ENCODE data around the gene PIGU. TPM values are rescaled to one million over a fixed set of nuclear protein-coding genes. Genes with fewer than 3 reads are reported as not detected.
"Not testable (repeated sequence)": the region's sequence is repeated elsewhere in the genome, so short reads cannot be mapped to it uniquely, and the experiment has no call there.

Gene PIGU
- total RNA-seq: 19.8 to 21.2 TPM (median 20.4 TPM) in 3 replicates
- long read RNA-seq, transcript PIGU-201 (12 exons, 1,632 nt): major isoform, 34 of 39 reads
- long read RNA-seq, partial matches to known transcripts: 0 of 39 reads
- long read RNA-seq, other reads (novel, unspliced or antisense): 5 of 39 reads

DNA sequence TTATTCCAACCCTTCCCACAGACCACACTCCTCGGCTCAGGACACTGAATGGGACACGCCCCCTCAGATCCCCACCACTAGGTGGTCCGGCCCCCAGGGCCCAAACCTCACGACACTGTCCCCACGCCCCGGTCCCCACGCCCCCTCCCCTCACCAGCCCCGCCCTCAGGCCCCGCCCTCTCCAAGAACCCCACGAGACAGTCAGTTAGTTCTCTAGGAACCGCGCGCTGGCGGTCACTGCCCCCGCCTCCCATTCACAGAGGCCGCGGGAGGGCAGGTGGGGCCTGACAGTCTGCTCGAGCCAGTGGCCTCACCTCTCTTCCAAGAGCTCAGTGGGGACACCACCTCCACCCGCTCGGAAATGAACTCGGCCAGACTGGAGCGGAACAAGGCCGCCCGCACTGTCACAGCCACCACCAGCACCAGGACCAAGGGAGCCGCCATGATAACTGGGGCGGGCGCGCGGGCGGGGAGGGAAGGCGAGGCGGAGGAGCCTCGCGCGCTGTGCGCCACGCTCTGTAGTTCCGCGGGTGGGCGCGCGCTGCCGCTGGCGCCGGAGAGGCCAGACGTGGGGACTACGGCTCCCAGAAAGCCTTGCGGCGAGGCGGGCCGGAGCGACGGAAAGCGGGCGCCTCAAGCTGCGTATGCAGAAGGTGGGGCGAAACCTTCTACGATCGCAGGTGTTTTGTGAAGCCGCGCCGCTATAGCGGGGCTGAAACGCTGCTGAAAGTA lies at the start of gene PIGU:
PIGU (minus strand) TSS at position 451 of the 732 bp plus-strand sequence; CDS start at position 444, 7 bp downstream.
- TF ChIP-seq, protein P1, sequence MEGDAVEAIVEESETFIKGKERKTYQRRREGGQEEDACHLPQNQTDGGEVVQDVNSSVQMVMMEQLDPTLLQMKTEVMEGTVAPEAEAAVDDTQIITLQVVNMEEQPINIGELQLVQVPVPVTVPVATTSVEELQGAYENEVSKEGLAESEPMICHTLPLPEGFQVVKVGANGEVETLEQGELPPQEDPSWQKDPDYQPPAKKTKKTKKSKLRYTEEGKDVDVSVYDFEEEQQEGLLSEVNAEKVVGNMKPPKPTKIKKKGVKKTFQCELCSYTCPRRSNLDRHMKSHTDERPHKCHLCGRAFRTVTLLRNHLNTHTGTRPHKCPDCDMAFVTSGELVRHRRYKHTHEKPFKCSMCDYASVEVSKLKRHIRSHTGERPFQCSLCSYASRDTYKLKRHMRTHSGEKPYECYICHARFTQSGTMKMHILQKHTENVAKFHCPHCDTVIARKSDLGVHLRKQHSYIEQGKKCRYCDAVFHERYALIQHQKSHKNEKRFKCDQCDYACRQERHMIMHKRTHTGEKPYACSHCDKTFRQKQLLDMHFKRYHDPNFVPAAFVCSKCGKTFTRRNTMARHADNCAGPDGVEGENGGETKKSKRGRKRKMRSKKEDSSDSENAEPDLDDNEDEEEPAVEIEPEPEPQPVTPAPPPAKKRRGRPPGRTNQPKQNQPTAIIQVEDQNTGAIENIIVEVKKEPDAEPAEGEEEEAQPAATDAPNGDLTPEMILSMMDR (IDR thresholded peaks at IDR 0.05): peak; percentile 44
- H3K36me3 Mint-ChIP-seq (ENCODE audit: low read depth): no peaks in the 10 kb centered on the region
- peak within 1 kb of the TSS; percentile 98 for H3K4me3 Mint-ChIP-seq (ENCODE audit: unreplicated experiment)
- no peaks in the 10 kb centered on the region for H3K9me3 Mint-ChIP-seq (ENCODE audit: low read depth)
- DNase-seq (ENCODE audit: low spot score): peak; percentile 98
- peaks cover 14% of the 10 kb centered on the region for H3K4me1 Mint-ChIP-seq (ENCODE audit: low read depth)
- H3K27me3 Mint-ChIP-seq (ENCODE audit: low read depth): no peaks in the 10 kb centered on the region
- H3K27ac Mint-ChIP-seq (ENCODE audit: unreplicated experiment): peak within 1 kb of the TSS; percentile 97

DNA sequence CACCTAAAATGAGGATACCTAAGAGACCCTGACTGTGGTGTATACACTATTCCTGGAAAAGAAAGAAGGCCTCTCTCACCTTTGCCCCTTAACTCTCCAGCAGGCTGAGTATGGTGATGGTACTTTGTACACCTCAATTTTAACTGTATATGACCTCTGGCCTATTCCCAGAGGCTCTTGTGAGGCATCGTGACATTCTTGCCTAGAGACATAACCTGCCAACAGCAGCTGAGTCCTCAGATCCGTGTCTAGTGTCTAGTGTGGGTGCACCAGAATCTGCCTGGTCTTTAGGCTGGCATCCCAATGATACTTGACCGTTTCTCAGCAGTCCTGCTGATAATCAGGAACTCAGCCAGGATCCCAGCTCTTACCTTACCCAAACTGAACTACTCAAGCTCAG lies 47.3 kb upstream of the PIGU start:
- Mint-ChIP-seq H3K4me3 (ENCODE audit: unreplicated experiment) (no peak overlapping the region), H3K36me3 (ENCODE audit: low read depth) (peaks cover 37% of the 10 kb centered on the region), H3K9me3 (ENCODE audit: low read depth) (no peaks in the 10 kb centered on the region), H3K27ac (ENCODE audit: unreplicated experiment) (no peak overlapping the region), H3K27me3 (ENCODE audit: low read depth) (no peaks in the 10 kb centered on the region), H3K4me1 (ENCODE audit: low read depth) (no peaks in the 10 kb centered on the region)
- DNase-seq (ENCODE audit: low spot score): no peak
- TF ChIP-seq, protein P1 (IDR thresholded peaks at IDR 0.05): no peak

DNA sequence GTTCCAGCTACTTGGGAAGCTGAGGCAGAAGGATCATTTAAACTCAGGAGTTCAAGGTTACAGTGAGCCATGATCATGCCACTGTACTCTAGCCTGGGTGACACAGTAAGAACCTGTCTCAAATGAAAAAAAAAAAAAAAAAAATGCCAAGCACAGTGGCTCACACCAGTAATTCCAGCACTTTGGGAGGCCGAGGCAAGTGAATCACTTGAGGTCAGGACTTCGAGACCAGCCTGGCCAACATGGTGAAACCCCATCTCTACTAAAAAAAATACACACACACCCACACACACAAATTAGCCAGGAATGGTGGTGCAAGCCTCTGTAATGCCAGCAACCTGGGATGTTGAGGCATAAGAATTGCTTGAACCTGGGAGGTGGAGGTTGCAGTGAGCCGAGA lies 45.7 kb upstream of the PIGU start:
- H3K27ac Mint-ChIP-seq (ENCODE audit: unreplicated experiment); H3K4me1 Mint-ChIP-seq (ENCODE audit: low read depth); DNase-seq (ENCODE audit: low spot score): not testable (repeated sequence)

DNA sequence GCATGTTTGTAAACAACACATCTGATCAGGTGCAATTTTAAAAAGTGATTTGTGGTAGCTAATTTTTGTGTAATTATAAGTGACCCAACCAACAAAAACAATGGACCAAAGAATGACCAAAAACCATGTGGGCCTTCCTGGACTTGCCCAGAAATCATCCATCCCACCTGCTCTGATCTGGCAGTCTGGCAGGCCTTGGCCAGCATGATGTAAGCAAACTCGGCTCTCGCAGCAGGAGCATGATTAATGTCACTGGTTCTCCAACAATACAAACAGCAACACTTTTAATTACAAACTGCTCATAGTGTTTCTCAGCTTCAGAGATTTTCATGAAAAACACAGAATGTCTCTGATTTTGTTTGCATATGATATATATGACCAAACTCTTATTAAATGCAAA lies 43.4 kb upstream of the PIGU start:
- Mint-ChIP-seq H3K9me3 (ENCODE audit: low read depth) (no peaks in the 10 kb centered on the region), H3K27me3 (ENCODE audit: low read depth) (no peaks in the 10 kb centered on the region), H3K36me3 (ENCODE audit: low read depth) (peaks cover 21% of the 10 kb centered on the region), H3K4me1 (ENCODE audit: low read depth) (peaks cover 2% of the 10 kb centered on the region), H3K27ac (ENCODE audit: unreplicated experiment) (no peak overlapping the region), H3K4me3 (ENCODE audit: unreplicated experiment) (no peak overlapping the region)
- no peak for DNase-seq (ENCODE audit: low spot score)
- TF ChIP-seq, protein P1 (IDR thresholded peaks at IDR 0.05): no peak

More for the DNA sequence above, 45.7 kb upstream of the PIGU start:
- not testable (repeated sequence) for H3K27me3 Mint-ChIP-seq (ENCODE audit: low read depth); H3K9me3 Mint-ChIP-seq (ENCODE audit: low read depth); H3K4me3 Mint-ChIP-seq (ENCODE audit: unreplicated experiment)
- peaks cover 38% of the 10 kb centered on the region for H3K36me3 Mint-ChIP-seq (ENCODE audit: low read depth)

GRCh38 chr20:34719242-34720017 lies 42.5 kb upstream of the PIGU start:
- not testable (repeated sequence) for H3K4me3 Mint-ChIP-seq (ENCODE audit: unreplicated experiment); H3K4me1 Mint-ChIP-seq (ENCODE audit: low read depth); DNase-seq (ENCODE audit: low spot score); H3K9me3 Mint-ChIP-seq (ENCODE audit: low read depth); H3K27ac Mint-ChIP-seq (ENCODE audit: unreplicated experiment); H3K27me3 Mint-ChIP-seq (ENCODE audit: low read depth)
- H3K36me3 Mint-ChIP-seq (ENCODE audit: low read depth): peaks cover 23% of the 10 kb centered on the region
